HG02943 (cell line): ENCODE data around the gene PLSCR2.
"Not testable (repeated sequence)": the region's sequence is repeated elsewhere in the genome, so short reads cannot be mapped to it uniquely, and the experiment has no call there.

Experiments used
- ATAC-seq: cut with Tn5 transposase; IDR thresholded peaks from one replicate; pipeline ENCODE4 v1.9.1; 2021; ENCODE audit warnings: mild to moderate bottlenecking, low read depth, moderate library complexity; ENCODE audit not compliant: unreplicated experiment

Gene PLSCR2, protein sequence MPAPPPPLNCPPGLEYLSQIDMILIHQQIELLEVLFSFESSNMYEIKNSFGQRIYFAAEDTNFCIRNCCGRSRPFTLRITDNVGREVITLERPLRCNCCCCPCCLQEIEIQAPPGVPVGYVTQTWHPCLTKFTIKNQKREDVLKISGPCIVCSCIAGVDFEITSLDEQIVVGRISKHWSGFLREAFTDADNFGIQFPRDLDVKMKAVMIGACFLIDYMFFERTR

DNA sequence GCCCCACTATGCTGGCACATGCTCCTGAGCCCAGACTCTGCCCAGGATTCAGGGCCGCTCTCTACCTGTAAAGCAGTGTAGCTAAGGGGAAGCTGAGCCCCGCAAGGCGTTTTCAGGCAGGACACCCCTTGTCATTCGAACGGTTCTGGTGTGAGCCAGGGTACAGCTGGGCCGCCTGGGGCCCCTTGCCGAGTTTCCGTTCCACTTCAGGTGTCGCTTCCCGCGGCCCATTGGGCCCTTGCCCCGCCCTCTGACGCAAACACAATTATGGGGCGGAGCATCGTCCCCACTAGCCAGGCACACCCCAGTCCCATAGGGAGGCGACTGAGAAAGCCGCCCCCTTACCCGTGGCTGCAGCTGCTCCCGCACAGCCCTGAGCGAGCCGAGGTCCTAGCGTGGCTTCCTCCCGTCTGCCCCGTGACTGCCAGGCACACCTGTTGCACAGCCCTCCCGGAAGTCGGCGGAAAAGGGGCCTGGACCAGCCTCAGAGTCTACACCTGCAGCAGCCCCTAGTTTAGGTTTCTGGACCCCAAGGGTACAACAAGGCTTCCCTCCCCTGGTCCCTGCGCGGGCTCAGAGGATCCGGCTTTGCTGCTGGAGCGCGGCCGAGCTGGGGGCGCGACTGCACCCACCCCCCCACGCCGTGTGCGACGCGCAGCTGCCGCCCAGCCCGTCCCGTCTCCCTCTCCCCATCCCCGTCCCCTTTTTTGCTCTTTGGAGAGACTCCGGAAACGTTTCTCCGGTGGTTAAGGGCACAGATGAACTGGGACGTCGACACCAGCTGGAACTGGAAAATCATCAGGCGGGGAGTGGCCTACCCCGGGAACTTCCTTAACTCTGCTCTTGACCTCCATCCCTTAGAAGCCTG is at the start of gene PLSCR2:
PLSCR2 (minus strand) TSS at position 412 of the 868 bp plus-strand sequence. CDS start 9,657 bp downstream, outside the sequence.
- peak; percentile 97 for ATAC-seq

DNA sequence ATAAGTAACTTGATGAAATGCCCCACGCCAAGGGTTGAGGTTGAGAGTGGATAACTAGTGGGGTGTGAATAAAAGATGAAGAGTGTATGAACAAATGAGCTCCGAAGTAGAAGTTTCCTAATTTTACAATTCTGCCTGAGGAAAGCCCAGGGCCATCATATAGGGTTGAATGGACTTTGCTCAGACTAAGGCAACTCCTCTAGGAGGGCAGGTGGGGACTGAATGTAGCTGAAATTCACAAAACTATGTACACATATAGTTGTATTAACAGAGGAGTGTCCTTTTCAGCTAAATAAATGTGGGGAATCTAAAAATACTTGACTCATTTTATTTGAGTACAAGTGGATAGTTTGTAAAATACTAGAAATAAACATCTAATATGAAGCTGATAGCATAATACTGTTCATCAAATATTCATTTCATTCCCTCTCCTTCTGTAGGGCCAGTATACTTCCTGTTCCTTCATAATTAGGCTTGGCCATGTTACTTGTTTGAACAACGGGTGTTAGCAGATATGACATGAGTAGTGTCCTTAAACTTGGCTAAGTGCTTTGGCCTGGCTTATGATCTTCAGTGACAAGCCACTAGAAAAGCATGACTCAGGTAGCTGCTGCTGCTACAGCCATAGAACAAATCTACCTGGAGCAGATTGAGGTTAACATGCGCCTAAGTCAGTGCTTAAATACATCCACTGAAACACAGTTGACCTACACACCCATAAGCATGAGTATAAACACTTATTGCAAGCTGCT is 48.5 kb upstream of the PLSCR2 start:
- ATAC-seq = no peak

DNA sequence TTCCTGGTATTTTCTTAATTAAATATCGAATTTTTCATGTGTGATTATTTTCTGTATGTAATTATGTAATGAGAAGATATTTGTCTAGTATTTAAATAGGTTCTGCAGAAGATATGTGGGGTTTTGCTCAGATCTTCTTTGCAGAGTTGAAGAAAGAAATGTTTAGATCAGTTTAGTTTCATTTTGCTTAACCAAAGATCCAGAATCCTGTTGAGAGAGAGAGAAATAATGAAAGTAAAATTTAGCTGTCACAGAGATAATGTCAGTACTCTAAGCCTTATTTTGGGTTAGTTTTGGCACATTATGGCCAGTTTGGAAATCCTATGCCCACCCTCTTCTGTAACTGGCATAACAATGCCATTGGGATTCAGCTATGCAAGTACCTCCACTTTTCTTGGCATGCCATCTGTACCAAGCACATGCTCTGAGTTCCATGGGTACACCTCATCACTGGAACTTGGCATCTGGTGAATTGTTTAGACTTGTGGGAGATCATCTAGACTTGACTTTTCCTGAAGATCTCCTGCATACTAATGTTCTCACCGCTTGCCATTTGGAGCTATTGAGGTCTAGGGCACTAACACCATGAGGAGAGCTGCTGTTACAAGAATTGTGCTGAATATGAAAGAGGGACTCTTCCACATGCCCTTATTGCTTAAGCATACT is 44.2 kb upstream of the PLSCR2 start:
- no peak for ATAC-seq

DNA sequence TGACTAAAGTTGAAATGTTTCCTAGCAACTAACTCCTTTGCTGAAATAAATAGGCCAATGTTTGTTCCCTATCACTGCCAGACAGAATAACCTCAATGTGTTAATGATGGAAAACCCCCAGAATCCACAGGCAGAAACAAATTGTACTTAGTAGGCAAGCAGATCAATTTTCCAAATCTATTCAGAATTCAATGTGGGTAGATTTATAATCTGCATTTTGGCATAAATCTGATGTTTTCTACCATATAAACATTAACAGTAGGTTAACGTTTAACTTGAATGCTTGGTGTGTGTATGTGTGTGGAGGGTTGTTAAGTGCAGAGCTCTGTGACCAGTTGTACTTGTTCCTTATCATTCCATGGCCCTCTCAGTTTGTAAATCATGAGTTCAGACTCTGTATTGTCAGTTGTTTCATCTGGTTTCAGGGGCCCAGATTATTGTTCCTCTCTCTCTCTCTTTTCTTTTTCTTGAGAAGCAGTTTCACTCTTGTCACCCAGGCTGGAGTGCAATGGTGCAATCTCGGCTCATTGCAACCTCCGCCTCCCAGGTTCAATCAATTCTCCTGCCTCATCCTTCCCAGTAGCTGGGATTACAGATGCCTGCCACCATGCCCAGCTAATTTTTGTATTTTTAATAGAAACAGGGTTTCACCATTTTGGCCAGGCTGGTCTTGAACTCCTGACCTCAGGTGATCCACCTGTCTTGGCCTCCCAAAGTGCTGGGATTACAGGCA is 42.2 kb upstream of the PLSCR2 start:
- ATAC-seq = no peak

DNA sequence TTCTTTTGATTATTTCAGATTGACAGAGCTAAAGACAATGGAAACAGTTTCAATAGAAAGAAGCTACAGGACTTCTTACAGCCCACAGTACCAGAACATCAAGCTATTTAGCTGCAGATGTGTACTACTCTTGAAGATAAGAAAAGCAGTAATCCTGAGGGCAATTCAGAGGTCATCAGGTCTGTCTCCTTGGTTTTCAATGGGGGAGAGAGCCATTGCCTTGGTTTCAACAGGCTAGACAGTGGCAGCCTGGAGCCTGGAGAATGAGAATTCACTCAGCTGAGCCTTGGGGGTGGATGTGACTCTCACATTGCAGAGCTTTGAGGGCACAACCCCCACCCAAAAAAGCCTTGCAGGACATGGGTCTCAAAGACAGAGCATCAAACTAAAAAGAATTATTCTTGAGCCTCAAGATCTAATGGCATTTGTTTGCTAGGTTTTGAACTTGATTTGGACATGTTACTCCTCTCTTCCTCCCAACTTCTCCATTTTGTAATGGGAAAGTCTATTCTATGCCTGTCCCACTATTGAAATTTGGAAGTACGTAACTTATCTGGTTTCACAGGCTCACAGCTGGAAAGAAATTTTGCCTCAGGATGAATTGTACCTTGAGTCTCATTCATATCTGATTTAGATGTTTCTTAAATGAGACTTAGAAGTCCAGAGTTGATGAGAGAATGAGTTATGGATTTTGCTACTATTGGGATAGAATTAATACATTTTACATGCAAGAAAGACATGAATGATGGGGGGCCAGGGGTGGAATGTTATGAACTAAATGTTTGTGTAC is 38.2 kb upstream of the PLSCR2 start:
- no peak for ATAC-seq

DNA sequence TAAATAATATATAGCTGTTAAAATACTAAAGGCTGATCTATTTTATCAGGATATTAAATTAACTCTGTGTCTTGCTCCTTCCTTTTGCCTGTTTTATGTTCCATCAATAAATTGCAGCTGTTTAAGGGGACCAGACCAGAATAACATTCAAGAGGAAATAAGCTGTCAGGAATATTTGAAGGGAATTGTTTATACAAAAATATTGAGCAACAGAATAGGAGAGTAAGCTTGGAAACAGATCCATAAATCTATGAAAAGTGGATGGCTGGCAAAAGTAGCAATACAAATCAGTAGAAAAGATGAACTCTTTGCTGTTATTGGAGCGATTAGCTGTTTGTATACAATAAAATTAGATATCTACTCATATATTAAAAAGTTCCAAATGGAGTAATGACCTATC is 36.2 kb upstream of the PLSCR2 start:
- no peak for ATAC-seq

DNA sequence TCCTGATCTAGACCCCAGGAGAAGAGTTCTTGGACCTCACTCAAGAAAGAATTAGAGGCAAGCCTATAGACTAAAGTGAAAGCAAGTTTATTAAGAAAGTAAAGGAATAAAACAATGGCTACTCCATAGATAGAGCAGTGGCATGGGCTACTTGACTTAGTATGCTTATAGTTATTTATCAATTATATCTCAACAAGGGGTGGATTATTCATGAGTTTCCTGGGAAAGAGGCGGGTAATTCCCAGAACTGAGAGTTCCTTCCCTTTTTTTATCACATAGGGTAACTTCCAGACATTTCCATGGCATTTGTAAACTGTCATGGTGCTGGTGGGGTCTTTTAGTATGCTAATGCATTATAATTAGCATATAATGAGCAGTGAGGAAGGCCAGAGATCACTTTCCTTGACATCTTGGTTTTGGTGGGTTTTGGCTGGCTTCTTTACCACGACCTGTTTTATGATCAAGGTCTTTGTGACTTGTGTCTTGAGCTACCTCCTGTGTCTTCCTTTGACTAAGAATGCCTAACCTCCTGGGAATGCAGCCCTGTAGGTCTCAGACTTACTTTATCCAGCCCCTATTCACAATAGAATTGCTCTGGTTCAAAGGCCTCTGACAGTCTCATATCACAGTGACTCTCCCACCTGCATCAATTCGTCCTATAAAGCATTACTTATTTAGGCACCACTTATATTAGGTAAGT is 35.3 kb upstream of the PLSCR2 start:
- no peak for ATAC-seq

DNA sequence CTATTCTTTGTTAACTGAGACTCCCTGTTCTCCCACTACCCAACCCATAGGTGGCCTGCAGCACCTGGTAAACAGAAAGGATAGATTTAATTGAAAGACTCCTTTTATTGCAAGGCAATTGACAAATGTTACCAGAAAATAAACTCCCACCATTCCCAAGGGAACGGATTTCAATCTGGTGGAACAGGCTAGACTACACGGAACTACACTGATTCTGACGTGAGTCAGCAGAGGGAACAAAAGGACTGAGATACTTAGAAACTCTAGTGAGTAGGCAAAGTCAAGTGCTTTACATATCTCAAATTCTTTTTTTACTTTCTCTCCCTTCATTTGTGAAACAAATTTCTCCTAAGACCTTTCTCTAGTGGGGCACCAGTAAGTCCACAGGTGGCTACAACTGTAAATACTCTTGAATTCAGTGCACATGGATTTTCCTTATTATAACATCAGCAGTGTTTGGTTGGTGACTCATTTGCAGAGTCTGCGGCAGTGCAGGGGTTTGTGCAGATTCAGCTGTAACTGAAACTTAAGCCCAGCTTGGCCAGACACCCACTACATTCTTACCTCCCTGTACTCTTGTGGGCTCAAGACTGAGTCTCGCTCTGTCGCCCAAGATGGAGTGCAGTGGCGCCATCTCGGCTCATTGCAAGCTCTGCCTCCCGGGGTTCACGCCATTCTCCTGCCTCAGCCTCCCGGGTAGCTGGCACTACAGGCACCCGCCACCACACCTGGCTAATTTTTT is 34.3 kb upstream of the PLSCR2 start:
- ATAC-seq = peak; percentile 98

DNA sequence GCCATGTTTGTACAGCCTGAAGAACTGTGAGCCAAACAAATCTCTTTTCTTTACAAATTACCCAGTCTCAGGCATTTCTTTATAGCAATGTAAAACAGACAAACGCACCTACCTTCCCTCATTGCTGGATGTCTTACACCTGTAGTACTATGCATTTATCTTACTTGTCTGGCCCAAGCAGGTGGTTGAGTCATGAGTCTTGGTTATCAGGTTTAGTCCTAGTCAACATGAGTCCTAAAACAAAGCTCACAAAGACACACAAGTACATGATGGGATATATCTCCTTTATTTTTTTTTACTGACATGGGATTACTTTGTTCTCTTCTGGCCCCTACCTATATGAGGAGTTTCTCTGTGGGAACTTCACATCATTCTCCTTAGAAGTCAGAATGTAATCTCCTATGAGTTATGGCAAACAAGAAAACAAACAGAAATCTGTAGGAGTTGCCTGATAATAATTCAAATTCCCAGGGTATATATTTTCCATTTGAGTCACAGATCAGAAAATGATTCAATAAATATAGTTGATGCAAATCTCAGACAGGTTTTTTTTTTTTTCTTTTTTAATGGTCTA is 33.6 kb upstream of the PLSCR2 start:
- no peak for ATAC-seq

DNA sequence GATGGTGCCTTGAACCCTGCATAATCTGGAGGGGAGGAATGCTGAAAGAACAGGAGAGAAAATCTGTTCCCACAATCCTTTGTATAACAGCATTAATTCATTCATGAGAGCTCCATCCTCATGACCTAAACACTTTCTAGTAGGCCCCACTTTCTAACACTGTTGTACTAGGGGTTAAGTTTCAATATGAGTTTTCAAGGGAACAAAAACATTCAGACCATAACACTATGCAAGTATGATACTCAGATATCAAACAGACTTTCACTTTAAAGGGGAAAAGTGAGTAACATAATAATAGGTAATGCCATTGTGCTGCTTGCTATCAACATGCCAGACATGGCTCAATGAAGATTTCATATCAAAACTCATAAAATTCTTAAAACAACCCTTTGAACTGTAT is 32.4 kb upstream of the PLSCR2 start:
- ATAC-seq = no peak

DNA sequence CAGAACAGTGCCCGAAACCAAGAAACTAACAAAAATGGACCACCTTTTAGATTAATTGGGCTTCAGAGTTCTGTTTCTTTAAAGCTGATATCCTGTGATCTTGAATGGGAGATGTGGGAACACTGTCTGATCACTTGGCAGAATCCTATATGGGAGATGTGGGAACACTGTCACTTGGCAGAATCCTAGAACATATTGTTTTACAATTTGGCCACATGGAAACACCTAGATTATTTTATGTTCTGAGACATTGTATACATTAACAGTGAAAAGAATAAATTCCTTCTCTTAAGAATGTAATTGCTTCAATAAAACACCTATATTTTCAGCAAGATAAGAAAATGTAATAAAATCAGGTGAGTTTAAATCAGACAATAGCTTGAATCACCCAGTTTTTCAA is 30.3 kb upstream of the PLSCR2 start:
- no peak for ATAC-seq

DNA sequence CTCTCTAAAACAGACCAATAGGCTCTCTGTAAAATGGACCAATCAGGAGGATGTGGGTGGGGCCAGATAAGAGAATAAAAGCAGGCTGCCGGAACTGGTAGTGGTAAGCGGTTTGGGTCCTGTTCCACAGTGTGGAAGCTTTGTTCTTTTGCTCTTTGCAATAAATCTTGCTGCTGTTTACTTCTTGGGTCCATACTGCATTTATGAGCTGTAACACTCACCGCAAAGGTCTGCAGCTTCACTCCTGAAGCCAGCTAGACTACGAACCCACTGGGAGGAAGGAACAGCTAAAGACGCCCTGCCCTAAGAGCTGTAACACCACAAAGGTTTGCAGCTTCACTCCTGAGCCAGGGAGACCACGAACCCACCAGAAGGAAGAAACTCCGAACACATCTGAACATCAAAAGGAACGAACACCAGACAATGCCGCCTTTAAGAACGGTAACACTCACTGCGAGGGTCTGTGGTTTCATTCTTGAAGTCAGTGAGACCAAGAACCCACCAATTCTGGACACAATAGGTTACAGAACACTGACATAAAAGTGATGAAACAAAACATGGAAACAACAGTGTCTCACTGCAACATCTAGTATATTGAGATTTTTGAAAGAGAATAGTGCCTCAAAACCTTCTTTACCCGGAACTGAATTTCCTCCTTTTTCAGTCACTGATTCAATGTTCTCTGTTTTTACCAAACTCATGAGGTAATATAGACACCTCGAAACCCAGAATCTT is 28.8 kb upstream of the PLSCR2 start:
- no peak for ATAC-seq

DNA sequence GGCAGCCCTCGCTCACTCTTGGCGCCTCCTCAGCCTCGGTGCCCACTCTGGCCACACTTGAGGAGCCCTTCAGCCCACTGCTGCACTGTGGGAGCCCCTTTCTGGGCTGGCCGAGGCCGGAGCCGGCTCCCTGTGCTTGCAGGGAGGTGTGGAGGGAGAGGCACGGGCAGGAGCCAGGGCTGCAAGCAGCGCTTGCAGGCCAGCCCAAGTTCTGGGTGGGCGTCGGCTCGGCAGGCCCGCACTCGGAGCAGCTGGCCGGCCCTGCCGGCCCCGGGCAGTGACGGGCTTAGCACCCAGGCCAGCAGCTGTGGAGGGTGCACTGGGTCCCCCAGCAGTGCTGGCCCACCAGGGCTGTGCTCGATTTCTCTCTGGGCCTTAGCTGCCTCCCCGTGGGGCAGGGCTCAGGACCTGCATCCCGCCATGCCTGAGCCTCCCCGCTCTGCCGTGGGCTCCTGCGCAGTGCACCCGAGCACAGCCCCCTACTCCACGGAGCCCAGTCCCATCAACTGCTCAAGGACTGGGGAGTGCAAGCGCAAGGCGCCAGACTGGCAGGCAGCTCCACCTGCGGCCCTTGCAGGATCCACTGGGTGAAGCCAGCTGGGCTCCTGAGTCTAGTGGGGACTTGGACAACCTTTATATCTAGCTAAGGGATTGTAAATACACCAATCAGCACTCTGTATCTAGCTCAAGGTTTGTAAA is 27.9 kb upstream of the PLSCR2 start:
- not testable (repeated sequence) for ATAC-seq

DNA sequence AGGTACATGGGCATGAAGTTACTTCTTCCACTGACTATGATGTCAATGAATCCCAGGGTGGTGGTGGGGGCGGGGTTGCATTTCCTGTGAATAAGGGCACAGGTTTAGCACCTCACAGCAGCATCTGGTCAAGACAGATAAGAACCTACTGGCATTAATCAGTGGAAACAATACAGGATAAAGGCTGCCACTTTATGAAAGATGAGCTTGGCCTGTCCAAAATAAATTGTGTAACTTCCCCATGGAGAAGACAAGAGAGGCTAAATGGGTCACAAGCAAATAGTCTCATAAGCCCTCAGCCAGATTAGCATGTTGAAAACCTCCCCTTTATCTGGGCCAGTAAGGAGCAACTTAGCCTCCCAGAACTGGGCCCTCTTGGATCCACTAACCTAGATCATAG is 27.4 kb upstream of the PLSCR2 start:
- ATAC-seq = no peak

DNA sequence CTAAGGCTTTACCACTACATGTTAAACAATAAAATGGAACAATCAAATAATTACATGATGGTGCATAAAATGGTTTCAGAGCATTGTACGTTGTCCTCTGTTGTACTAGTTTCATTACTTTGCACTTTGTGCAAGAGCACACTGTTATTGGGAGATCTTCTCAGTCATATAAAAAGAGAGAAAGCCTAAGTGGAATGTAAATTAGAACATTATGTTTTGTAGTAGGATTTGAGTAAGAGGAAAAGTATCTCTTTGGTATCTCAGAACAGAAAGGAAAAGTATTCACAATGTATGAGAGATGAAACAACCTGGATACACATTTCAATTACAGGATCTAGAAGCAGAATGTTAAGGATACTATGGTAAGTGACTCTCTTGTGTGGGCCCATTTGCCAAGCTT is 26.9 kb upstream of the PLSCR2 start:
- ATAC-seq = no peak

DNA sequence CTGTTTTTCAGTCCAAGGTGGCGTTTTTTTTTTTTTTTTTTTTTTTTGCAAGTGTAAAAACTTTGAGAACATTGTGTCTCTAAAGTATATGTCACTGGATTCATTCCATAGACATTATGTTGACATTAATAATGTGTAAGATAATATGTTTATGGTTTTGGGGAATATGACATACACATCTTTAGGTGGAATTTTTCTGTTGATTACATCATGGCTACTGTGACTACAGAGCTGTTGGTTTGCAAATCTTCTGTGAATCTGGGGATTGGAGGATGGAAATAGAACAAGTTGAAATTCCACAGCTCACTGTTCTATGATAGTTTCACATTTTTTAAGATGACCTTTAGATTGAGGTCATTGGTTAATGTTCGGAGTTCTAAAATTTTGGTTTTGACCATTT is 24.4 kb upstream of the PLSCR2 start:
- ATAC-seq = no peak
